Adipocyte (in vitro differentiated cells): ENCODE measurements around the gene GPR173.

Experiments
- DNase-seq: peaks from one replicate; pipeline ENCODE4 v3.0.0-alpha.2; 2015; ENCODE audit warnings: low read depth
- H3K27me3 ChIP-seq: replicated peaks from 2 replicates; pipeline ENCODE4 v1.7.0; 2013; ENCODE audit warnings: mild to moderate bottlenecking, low read length, moderate library complexity; ENCODE audit not compliant: control insufficient read depth, insufficient read depth
- H3K36me3 ChIP-seq: 2 replicates; pipeline ENCODE4 v1.7.0; 2013; ENCODE audit warnings: low read length, mild to moderate bottlenecking, moderate library complexity; ENCODE audit not compliant: control insufficient read depth, insufficient read depth, severe bottlenecking
- H3K4me1 ChIP-seq: 2 replicates; pipeline ENCODE4 v1.7.0; 2013; ENCODE audit warnings: mild to moderate bottlenecking, low read length, moderate library complexity; ENCODE audit not compliant: control insufficient read depth, insufficient read depth
- H3K4me3 ChIP-seq: 2 replicates; pipeline ENCODE4 v1.7.0; 2013; ENCODE audit warnings: mild to moderate bottlenecking, low read length, moderate library complexity
- H3K9ac ChIP-seq: 2 replicates; pipeline ENCODE4 v1.7.0; 2013; ENCODE audit warnings: mild to moderate bottlenecking, low read length, moderate library complexity
- H3K9me3 ChIP-seq: 2 replicates; pipeline ENCODE4 v1.7.0; 2013; ENCODE audit warnings: mild to moderate bottlenecking, low read length, moderate library complexity; ENCODE audit not compliant: control insufficient read depth

The GPR173 gene, protein sequence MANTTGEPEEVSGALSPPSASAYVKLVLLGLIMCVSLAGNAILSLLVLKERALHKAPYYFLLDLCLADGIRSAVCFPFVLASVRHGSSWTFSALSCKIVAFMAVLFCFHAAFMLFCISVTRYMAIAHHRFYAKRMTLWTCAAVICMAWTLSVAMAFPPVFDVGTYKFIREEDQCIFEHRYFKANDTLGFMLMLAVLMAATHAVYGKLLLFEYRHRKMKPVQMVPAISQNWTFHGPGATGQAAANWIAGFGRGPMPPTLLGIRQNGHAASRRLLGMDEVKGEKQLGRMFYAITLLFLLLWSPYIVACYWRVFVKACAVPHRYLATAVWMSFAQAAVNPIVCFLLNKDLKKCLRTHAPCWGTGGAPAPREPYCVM

GRCh38 chrX:53048169-53049126 is at the start of gene GPR173:
TSS of gene GPR173 (plus strand) at chrX:53048789. CDS start at chrX:53076622, 27,833 bp downstream.
- Histone ChIP-seq H3K9me3 (no peaks in the 10 kb centered on the region), H3K9ac (peak within 1 kb of the TSS; percentile 74), H3K4me1 (no peaks in the 10 kb centered on the region), H3K4me3 (peak within 1 kb of the TSS; percentile 79), H3K36me3 (no peaks in the 10 kb centered on the region), H3K27me3 (peaks cover 22% of the 10 kb centered on the region)
- peak; percentile 78 for DNase-seq

DNA sequence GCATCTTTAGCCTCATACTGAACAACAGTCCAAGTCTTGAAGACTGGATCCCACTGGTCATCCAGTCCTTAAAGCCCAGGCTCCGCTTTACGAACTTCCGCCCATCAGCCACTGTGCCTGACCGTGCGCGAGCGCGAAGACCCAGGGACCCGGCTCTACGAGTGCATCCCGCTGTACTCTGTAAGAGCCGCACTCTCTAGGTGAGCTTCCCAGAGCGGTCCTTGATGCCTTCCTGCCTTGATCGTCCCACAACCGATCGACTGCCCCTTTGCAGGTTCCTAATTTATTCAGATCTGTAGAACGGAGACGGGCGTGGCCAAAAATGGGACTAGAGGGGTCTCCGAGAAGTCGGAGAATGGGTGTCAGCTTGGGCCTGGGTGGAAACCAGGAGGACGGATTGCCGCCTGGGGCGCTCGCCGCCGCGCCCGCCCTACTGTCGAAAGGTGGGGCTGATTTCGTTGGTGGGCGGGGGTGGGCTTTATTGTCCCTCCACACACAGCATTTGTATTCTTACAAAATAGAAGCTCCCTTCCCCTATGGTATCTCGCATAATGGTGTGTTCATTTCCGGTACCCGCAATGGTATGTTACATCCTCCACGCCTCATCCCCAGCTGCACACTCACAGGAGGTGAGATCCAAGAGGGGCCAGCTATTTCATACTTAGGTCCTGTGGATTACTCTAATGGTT is 48.0 kb upstream of the GPR173 start:
- Histone ChIP-seq H3K9ac (no peak overlapping the region), H3K9me3 (no peaks in the 10 kb centered on the region), H3K4me1 (peaks cover 4% of the 10 kb centered on the region), H3K27me3 (peaks cover 47% of the 10 kb centered on the region), H3K36me3 (no peaks in the 10 kb centered on the region), H3K4me3 (no peak overlapping the region)
- DNase-seq, result no peak

- no peaks in the 10 kb centered on the region for H3K4me1 ChIP-seq
- no peak overlapping the region for H3K9ac ChIP-seq
- H3K4me3 ChIP-seq, result no peak overlapping the region
- peaks cover 49% of the 10 kb centered on the region for H3K27me3 ChIP-seq
- no peak for DNase-seq
- no peaks in the 10 kb centered on the region for H3K9me3 ChIP-seq
- no peaks in the 10 kb centered on the region for H3K36me3 ChIP-seq
Observed at GRCh38 chrX:53001958-53002357, 46.6 kb upstream of the GPR173 start.

- peaks cover 52% of the 10 kb centered on the region for H3K27me3 ChIP-seq
- H3K4me3 ChIP-seq, result no peak overlapping the region
Observed at GRCh38 chrX:53003111-53003510, 45.5 kb upstream of the GPR173 start.

GRCh38 chrX:53004038-53004437 is 44.6 kb upstream of the GPR173 start:
- DNase-seq, result no peak
- Histone ChIP-seq H3K9me3 (peaks cover 16% of the 10 kb centered on the region), H3K4me3 (no peak overlapping the region), H3K27me3 (peaks cover 50% of the 10 kb centered on the region), H3K4me1 (no peaks in the 10 kb centered on the region), H3K36me3 (no peaks in the 10 kb centered on the region), H3K9ac (no peak overlapping the region)

More at GRCh38 chrX:53003111-53003510, 45.5 kb upstream of the GPR173 start:
- H3K9me3 ChIP-seq, result peaks cover 6% of the 10 kb centered on the region
- H3K36me3 ChIP-seq, result no peaks in the 10 kb centered on the region
- DNase-seq, result no peak
- H3K9ac ChIP-seq, result no peak overlapping the region
- H3K4me1 ChIP-seq, result no peaks in the 10 kb centered on the region

- H3K27me3 ChIP-seq, result peaks cover 42% of the 10 kb centered on the region
Observed at GRCh38 chrX:53004811-53005210, 43.8 kb upstream of the GPR173 start.

DNA sequence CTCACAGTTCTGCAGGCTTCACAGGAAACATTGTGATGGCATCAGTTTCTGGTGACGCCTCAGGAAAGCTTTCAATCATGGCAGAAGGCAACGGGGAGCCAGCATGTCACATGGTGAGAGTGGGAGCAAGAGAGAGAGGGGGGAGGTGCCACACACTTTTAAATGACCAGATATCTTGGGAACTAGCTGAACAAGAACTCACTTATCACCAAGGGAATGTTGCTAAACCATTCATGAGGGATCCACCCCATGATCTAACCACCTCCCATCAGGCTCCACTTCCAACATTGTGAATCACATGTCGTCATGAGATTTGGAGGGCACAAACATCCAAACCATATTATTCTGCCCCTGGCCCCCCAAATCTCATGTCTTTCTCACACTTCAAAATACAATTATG is 43.3 kb upstream of the GPR173 start:
- Histone ChIP-seq H3K9ac (no peak overlapping the region), H3K9me3 (peaks cover 23% of the 10 kb centered on the region), H3K4me1 (no peaks in the 10 kb centered on the region), H3K4me3 (no peak overlapping the region), H3K27me3 (peaks cover 37% of the 10 kb centered on the region), H3K36me3 (no peaks in the 10 kb centered on the region)
- no peak for DNase-seq

More at GRCh38 chrX:53004811-53005210, 43.8 kb upstream of the GPR173 start:
- H3K4me1 ChIP-seq, result no peaks in the 10 kb centered on the region
- H3K9me3 ChIP-seq, result peaks cover 23% of the 10 kb centered on the region
- no peaks in the 10 kb centered on the region for H3K36me3 ChIP-seq
- no peak overlapping the region for H3K4me3 ChIP-seq
- H3K9ac ChIP-seq, result no peak overlapping the region
- DNase-seq, result no peak

DNA sequence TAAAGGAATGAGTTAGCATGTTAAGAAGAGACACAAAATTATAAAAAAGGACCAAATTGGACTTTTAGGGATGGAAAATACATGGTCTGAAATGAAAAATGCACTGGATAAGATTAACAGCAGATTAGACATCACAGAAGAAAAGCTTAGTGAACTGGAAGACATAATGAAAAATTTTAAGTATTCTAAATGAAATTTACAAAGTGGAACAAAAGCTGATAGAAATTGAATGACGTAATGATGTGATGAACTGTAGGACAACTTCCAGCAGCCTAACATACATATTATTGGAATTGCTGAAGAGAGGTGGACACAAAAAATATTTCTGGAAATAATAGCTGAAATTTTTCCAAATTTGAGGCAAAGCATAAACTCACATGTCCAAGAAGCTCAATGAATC is 39.6 kb upstream of the GPR173 start:
- peaks cover 20% of the 10 kb centered on the region for H3K27me3 ChIP-seq
- no peaks in the 10 kb centered on the region for H3K4me1 ChIP-seq
- H3K9ac ChIP-seq, result no peak overlapping the region
- H3K36me3 ChIP-seq, result no peaks in the 10 kb centered on the region
- no peak for DNase-seq
- peaks cover 37% of the 10 kb centered on the region for H3K9me3 ChIP-seq
- no peak overlapping the region for H3K4me3 ChIP-seq

DNA sequence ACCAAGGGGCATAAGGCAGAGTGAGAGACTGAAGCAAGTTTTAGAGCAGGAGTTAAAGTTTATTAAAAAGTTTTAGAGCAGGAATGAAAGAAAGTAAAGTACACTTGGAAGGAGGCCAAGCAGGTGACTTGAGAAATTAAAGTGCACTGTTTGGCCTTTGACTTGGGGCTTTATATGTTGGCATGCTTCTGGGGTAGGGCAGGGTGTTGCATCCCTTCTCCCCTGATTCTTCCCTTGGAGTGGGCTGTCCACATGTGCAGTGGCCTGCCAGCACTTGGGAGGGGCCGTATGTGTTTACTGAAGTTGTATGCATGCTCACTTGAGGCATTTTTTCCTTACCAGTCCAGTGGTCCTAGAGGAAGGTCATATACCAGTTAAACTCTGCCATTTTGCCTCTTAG is 35.3 kb upstream of the GPR173 start:
- H3K4me1 ChIP-seq, result no peaks in the 10 kb centered on the region
- peaks cover 32% of the 10 kb centered on the region for H3K9me3 ChIP-seq
- H3K4me3 ChIP-seq, result no peak overlapping the region
- peaks cover 34% of the 10 kb centered on the region for H3K27me3 ChIP-seq
- H3K9ac ChIP-seq, result no peak overlapping the region
- H3K36me3 ChIP-seq, result no peaks in the 10 kb centered on the region
- no peak for DNase-seq

DNA sequence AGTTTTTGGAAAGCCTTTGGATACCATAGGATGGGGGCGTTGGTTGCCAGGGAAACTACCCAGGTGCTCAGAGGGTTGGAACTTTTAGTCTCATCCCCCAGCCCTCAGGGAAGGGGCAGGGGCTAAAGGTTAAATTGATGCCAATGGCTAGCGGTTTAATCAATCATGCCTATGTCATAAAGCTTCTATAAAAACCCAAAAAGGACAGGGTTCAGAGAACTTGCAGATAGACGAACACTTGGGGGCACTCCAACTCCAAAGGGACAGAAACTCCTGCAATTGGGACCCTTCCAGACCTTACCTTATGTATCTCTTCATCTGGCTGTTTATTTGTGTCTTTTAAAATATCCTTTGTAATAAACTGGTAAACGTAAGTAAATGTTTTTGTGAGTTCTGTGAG is 30.0 kb upstream of the GPR173 start:
- no peaks in the 10 kb centered on the region for H3K36me3 ChIP-seq
- H3K4me3 ChIP-seq, result no peak overlapping the region
- no peaks in the 10 kb centered on the region for H3K4me1 ChIP-seq
- no peak for DNase-seq
- no peak overlapping the region for H3K9ac ChIP-seq
- peaks cover 3% of the 10 kb centered on the region for H3K9me3 ChIP-seq
- H3K27me3 ChIP-seq, result peaks cover 60% of the 10 kb centered on the region

GRCh38 chrX:53022381-53022780 is 26.2 kb upstream of the GPR173 start:
- no peak overlapping the region for H3K9ac ChIP-seq
- no peak for DNase-seq
- peaks cover 41% of the 10 kb centered on the region for H3K27me3 ChIP-seq
- no peak overlapping the region for H3K4me3 ChIP-seq
- no peaks in the 10 kb centered on the region for H3K9me3 ChIP-seq
- H3K4me1 ChIP-seq, result no peaks in the 10 kb centered on the region
- no peaks in the 10 kb centered on the region for H3K36me3 ChIP-seq
